SJCRH30 (cell line): ENCODE data around the gene SHCBP1. TPM values are rescaled to one million over a fixed set of nuclear protein-coding genes. Genes with fewer than 3 reads are reported as not detected.

Experiments
- DNase-seq, 2 experiments: peaks; one replicate each; pipeline ENCODE4 v3.0.0-alpha.2; 2015 to 2020
- H3K27ac ChIP-seq: fragments of 250-450 bp; sonication (Bioruptor Pico); 2 replicates; pipeline ENCODE4 v1.5.1; 2020; ENCODE audit warnings: mild to moderate bottlenecking, moderate library complexity
- H3K27me3 ChIP-seq: fragments of 250-450 bp; sonication (Bioruptor Pico); 2 replicates; pipeline ENCODE4 v1.5.1; 2020; ENCODE audit warnings: mild to moderate bottlenecking, moderate library complexity
- H3K36me3 ChIP-seq: fragments of 250-450 bp; sonication (Bioruptor Pico); 2 replicates; pipeline ENCODE4 v1.5.1; 2020; ENCODE audit warnings: mild to moderate bottlenecking, moderate library complexity
- H3K4me1 ChIP-seq: fragments of 250-450 bp; sonication (Bioruptor Pico); 2 replicates; pipeline ENCODE4 v1.5.1; 2020; ENCODE audit warnings: mild to moderate bottlenecking, moderate library complexity
- H3K4me3 ChIP-seq: fragments of 250-450 bp; sonication (Bioruptor Pico); 2 replicates; pipeline ENCODE4 v1.5.1; 2020; ENCODE audit warnings: mild to moderate bottlenecking, moderate library complexity
- H3K9me3 ChIP-seq: fragments of 250-450 bp; sonication (Bioruptor Pico); replicated peaks from 2 replicates; pipeline ENCODE4 v1.5.1; 2020; ENCODE audit warnings: mild to moderate bottlenecking, moderate library complexity
- total RNA-seq: library from RNA; depleted of rRNA; stranded (reverse); fragments of >200 nt; shearing (Covaris generic); gene quantifications from 2 replicates; pipeline ENCODE4 v1.2.3, GENCODE V29; 2014; rRNA removed

SHCBP1 gene, protein sequence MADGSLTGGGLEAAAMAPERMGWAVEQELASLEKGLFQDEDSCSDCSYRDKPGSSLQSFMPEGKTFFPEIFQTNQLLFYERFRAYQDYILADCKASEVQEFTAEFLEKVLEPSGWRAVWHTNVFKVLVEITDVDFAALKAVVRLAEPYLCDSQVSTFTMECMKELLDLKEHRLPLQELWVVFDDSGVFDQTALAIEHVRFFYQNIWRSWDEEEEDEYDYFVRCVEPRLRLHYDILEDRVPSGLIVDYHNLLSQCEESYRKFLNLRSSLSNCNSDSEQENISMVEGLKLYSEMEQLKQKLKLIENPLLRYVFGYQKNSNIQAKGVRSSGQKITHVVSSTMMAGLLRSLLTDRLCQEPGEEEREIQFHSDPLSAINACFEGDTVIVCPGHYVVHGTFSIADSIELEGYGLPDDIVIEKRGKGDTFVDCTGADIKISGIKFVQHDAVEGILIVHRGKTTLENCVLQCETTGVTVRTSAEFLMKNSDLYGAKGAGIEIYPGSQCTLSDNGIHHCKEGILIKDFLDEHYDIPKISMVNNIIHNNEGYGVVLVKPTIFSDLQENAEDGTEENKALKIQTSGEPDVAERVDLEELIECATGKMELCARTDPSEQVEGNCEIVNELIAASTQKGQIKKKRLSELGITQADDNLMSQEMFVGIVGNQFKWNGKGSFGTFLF
- total RNA-seq: 47.0 and 52.1 TPM in 2 replicates

DNA sequence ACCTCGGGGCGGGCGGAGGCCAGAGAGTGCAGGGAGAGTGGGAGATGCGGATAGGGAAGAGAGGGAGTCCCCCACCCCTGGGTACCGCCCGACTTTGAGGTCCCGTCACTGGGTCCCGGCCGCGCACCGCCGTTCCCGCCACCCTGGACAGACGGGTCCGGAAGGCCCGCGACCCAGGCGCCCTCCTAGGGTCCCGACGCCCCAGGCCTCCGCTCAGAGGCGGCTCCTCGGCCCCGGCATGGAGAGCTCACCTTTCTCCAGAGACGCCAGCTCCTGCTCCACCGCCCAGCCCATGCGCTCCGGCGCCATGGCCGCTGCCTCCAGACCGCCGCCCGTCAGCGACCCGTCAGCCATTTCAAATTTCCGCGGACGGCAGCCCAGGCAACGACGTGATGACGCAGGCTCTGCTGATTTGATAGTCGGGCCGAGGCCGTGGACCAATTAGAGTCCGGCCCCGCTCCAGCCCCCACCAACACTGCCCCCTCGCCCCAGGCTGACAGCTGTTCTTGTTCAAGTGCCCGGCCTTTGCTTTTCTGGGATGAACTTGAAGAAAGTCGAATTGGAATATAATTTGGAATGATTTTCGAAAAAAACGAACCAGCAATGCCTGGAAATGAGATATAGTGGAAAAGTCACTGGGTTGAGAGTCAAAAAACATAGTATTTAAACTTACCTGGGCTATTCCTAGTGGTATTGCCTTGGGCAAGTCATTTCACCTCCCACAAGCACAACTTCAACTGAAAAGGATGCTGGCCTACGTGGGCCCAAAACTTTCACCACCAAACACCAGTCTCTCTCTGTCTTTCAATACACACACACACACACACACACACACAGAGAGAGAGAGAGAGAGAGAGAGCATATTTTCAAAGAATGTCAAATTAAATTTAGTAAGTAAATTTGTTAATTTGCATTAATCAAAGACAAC, at the start of gene SHCBP1:
TSS of gene SHCBP1 (minus strand) at position 374 of the 928 bp plus-strand sequence. CDS start at position 354, 20 bp downstream.
- Histone ChIP-seq H3K4me3 (peak within 1 kb of the TSS; percentile 96), H3K9me3 (no peaks in the 10 kb centered on the region), H3K27ac (peak within 1 kb of the TSS; percentile 88), H3K36me3 (peaks cover 28% of the 10 kb centered on the region), H3K27me3 (no peaks in the 10 kb centered on the region), H3K4me1 (peaks cover 11% of the 10 kb centered on the region)
- peak; percentile 96 to 97 for DNase-seq

DNA sequence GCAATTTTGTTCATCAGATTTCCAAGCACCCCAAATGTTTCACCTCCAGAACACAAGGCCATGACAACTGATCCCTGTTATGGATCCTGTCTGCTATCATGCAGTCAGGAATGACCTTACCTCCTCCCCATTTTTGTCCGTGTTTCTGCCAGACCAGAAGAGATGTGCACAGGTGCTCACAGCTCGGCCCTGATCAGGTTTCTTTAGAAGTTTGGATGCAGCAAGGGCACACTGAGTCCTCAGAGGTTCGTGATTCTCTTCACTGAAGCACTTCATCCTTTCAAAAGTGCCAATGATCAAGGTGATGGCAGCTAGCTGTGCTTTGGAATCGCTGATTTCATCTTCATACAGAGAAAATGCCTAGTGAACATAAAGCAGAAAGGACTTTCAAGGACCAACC, 40.9 kb upstream of the SHCBP1 start:
- no peak overlapping the region for H3K27ac ChIP-seq
- no peak for DNase-seq
- peaks cover 50% of the 10 kb centered on the region for H3K36me3 ChIP-seq
- 0 out of 2 replicates have a peak, but pooled peaks cover 7% of the 10 kb centered on the region for H3K4me1 ChIP-seq
- H3K4me3 ChIP-seq: no peak overlapping the region
- H3K27me3 ChIP-seq: no peaks in the 10 kb centered on the region
- no peaks in the 10 kb centered on the region for H3K9me3 ChIP-seq

DNA sequence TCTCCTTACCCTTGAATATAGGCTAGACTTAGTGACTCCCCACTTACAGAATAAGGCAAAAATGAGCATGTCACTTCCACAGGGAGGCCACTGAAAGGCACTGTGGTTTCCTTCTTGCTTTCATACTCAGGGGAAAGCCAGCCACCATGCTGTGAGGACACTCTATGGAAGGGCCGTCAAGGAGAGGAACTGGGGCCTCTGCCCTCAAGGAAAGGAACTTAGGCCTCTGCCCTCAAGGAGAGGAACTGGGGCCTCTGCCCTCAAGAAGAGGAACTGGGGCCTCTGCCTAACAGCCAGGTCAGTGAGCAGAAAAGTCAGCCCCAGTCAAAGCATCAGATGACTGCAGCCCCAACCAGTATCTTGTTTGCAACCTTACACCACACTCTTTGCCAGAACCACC, 37.7 kb upstream of the SHCBP1 start:
- Histone ChIP-seq H3K9me3 (no peaks in the 10 kb centered on the region), H3K27ac (no peak overlapping the region; the same call in 1 of the 2 replicates), H3K36me3 (peaks cover 37% of the 10 kb centered on the region), H3K4me1 (0 out of 2 replicates have a peak, but pooled peaks cover 7% of the 10 kb centered on the region), H3K4me3 (no peak overlapping the region), H3K27me3 (no peaks in the 10 kb centered on the region)
- DNase-seq: no peak

DNA sequence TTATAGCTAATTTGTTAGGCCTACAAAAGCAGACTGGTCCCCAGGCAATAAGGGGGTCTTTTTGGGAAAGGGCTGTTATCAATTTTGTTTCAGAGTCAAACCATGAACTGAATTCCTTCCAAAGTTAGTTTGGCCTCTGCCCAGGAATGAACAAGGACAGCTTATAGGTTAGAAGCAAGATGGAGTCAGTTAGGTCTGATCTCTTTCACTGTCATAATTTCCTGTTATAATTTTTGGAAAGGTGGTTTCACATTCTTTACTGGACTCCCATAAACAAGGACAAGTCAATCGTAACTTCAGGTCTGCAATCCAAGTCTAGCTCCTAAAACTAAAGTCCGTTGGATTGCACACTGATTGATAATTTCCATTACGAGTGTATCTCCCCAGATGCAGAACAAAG, 30.1 kb upstream of the SHCBP1 start:
- H3K4me3 ChIP-seq: no peak overlapping the region
- H3K9me3 ChIP-seq: no peaks in the 10 kb centered on the region
- no peaks in the 10 kb centered on the region for H3K36me3 ChIP-seq
- H3K4me1 ChIP-seq: peaks cover 26% of the 10 kb centered on the region
- peak overlapping the region; percentile 99 for H3K27ac ChIP-seq
- H3K27me3 ChIP-seq: no peaks in the 10 kb centered on the region
- DNase-seq: no peak

DNA sequence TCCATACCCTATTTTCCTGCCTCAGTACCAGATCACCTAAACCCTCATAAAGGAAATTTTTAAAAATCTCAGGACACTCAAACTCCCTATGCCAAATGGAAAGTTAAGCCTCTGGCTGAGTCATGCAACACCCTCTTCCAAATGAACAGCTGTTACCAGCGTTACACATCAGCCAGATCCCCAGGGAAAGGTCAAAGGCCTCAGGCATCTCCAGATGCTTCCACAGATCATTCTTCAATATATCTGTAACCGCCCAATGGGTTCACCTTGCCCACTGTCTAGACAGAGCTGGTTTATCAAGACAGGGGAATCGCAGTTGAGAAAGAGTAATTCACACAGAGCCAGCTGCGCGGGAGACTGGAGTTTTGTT, 29.1 kb upstream of the SHCBP1 start:
- Histone ChIP-seq H3K4me1 (peaks cover 26% of the 10 kb centered on the region), H3K9me3 (no peaks in the 10 kb centered on the region), H3K4me3 (peak overlapping the region; percentile 51), H3K27me3 (no peaks in the 10 kb centered on the region), H3K27ac (peak overlapping the region; percentile 99), H3K36me3 (no peaks in the 10 kb centered on the region)
- peak; percentile 96 to 97 for DNase-seq

DNA sequence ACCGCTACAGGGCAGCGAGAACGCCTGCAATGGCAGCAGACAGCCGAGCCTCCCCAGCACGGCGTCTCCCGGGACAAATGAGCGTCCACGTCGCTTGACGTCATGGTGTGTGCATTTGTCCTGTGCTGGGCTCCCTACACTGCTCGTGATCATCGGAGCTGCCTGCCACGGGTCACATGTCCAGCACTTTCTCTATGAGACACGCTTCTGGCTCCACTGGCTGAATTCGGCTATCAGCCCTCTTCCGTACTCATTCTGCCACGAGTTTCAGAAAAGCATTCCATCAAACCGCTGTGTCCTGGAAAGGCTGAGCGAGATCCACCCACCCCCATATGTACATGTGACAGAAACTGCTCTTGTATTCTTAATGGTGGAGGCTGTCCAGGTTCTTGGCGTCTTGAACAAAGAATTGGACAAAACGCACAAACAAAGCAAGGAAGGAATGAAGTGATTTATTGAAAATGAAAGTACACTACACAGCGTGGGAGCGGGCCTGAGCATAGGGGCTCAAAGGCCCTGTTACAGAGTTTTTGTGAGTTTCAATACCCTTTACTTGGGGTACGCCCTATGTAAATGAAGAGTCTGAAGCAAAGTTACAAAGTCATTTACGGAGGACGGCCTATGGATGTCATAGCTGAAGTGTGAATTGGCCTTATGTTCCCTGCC, 28.5 kb upstream of the SHCBP1 start:
- DNase-seq: peak; percentile 75 to 81
- H3K27me3 ChIP-seq: no peaks in the 10 kb centered on the region
- no peaks in the 10 kb centered on the region for H3K36me3 ChIP-seq
- H3K4me3 ChIP-seq: peak overlapping the region; percentile 51
- peaks cover 26% of the 10 kb centered on the region for H3K4me1 ChIP-seq
- H3K9me3 ChIP-seq: 0 out of 2 replicates have a peak, but pooled peaks cover 2% of the 10 kb centered on the region
- peak overlapping the region; percentile 99 for H3K27ac ChIP-seq

DNA sequence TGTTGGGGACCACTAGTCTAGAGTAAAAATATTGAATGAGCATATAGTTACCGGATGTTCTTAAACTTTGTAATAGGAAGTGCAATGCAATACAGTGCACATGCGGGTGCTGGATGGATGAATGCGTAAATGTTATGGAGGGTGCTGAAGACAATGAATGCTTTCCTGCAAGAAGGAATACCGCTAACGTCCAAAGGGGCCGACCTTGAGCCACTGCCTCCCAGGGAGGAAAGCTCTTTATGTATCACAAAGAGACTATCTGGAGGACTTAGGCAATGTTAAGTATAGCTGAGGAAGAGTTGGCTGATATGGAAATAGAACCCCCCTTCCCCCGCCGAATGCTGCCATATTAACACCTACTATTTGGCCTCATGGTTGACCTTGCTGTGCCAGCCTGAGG, 27.5 kb upstream of the SHCBP1 start:
- Histone ChIP-seq H3K36me3 (no peaks in the 10 kb centered on the region), H3K4me1 (peaks cover 26% of the 10 kb centered on the region), H3K4me3 (no peak overlapping the region), H3K9me3 (peaks cover 8% of the 10 kb centered on the region), H3K27ac (peak overlapping the region; percentile 99; the same call in 1 of the 2 replicates), H3K27me3 (no peaks in the 10 kb centered on the region)
- DNase-seq: no peak

DNA sequence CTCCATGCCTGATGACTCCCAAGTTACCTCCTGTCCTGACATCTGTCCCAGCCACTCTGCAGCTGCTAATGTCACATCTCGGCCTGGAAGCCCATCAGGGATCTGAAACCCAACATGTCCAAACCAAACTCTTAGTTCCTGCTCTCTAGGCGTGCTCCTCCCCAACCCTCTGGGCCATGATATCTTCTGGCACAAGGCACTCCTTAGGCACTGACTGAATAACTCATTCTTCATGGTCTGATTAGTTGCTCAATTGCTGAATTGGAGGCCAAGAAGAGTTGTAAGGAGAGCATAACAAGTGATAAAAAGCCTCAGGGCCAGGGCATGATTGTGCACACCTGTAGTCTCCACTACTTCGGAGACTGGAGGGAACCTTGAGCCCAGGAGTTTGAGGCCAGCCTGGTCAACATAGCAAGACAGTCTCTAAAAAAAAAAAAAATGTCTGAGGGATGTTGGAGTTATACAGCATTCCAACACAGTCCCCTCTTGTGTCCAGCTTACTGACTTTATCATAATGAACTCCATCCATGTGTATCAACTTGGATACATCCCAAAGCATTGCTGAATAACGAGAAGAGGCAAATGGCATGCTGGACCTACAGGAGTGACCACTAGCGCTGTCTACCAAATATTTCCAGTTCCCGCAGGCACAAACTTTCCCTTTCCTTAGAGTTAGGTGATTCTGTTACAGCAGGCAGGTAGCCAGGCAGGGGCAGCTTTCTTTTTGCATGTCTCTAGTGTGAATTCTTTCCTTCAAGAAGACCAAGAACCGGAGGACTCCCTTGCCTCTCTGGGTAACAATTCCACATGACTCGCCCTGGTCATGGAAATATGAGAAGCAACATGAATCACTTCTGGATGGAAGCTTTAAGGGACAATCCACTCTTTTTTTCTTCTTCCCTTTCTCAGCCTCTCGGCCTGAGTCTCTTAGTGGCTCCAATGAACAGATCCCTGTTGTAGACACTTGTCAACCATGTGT, 18.1 kb upstream of the SHCBP1 start:
- DNase-seq: peak in 1 of 2 experiments; percentile 36
- Histone ChIP-seq H3K4me3 (no peak overlapping the region), H3K27me3 (no peaks in the 10 kb centered on the region), H3K36me3 (no peaks in the 10 kb centered on the region), H3K9me3 (peaks cover 8% of the 10 kb centered on the region), H3K4me1 (no peaks in the 10 kb centered on the region; the same call in 1 of the 2 replicates), H3K27ac (no peak overlapping the region)

DNA sequence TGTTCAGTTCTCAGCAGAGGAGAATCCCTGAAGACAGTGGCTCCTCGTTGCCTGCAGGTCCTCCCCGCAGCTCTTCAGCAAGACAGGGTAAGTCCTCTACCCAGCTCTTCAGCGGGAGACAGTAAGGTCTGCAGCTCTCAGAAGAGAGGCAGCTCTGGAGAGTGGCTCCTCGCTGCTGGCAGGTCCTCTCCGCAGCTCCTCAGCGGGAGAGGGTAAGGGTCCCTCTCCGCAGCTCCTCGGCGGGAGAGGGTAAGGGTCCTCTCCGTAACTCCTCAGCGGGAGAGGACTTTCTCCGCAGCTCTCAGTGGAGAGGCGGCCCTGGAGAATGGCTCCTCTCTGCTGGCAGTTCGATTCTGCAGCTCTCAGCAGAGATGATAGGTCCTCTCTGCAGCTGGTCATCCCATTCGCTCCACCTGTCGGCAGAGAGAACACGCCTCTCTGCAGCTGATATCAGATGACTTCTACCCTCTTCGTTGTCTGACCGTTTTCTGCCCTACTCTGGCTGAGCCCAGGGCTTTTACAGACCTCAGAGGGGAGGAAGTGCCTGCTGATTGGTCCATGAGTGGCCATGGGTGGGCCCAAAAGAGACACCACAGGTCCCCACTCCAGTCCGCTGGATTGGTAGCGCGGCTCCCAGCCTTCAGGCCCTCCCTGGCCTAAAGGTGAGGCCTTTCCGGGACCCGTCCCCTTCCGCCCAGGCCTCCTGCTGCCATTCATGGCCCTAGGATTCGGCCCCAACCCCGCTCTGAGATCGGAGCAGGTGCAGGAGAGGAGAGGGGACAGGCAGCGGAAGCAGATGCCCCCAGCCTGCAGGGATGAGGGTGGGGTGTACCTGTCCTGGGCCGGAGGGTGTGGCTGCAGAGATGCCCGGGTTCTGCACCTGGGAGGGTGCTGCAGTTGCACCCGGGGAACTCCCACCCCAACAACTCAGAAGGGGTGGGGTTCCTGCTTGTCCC, 11.9 kb upstream of the SHCBP1 start:
- Histone ChIP-seq H3K4me3 (peak overlapping the region; percentile 26), H3K27ac (no peak overlapping the region), H3K9me3 (no peaks in the 10 kb centered on the region), H3K27me3 (no peaks in the 10 kb centered on the region), H3K36me3 (no peaks in the 10 kb centered on the region), H3K4me1 (0 out of 2 replicates have a peak, but pooled peaks cover 9% of the 10 kb centered on the region)
- peak; percentile 45 to 73 for DNase-seq

DNA sequence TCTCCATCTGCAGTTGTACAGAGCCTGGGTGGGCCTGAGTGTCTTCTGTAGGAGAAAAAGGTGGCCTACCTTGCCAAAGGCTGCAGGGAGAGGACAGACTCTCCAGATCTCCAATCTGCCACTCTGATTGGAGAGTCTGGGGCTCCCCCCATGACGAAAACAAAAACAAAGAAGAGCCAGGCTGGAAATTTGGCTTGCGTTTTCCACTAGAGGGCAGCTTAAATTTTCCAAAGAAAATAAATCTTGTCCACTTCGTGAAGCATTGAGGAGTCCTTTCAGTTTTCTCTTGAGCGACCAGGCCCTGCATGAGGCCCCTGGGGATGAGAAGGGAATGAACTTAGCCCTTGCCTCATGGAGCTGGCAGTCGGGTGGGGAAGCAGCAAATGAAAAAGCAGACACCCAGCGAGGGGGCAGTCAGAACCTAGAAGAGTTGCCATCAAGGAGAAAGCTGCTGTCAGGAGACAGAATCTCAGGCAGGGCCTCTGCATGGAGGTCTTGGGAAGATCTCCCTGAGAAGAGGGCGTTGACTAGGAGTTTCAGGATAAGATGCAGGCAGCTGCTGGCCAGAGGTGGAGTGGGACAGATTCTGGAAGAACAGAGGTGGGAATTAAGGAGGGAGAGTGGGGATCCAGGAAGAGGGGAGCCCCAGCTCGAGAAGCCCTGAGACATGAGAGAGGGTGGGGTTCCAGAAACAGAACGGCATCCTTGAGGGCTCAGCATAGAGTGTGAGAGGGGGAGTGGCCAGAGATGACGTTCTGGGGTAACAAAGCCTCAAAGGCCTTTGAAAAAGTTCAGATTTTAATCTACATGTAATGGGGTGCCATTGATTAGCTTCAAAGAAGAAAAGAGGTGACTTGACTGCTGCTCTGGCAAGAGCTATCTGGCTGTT, 8.4 kb upstream of the SHCBP1 start:
- no peaks in the 10 kb centered on the region for H3K27me3 ChIP-seq
- H3K9me3 ChIP-seq: no peaks in the 10 kb centered on the region
- peak overlapping the region; percentile 25 for H3K4me3 ChIP-seq
- H3K27ac ChIP-seq: no peak overlapping the region
- peak; percentile 26 to 68 for DNase-seq
- 0 out of 2 replicates have a peak, but pooled peaks cover 9% of the 10 kb centered on the region for H3K4me1 ChIP-seq
- H3K36me3 ChIP-seq: no peaks in the 10 kb centered on the region

DNA sequence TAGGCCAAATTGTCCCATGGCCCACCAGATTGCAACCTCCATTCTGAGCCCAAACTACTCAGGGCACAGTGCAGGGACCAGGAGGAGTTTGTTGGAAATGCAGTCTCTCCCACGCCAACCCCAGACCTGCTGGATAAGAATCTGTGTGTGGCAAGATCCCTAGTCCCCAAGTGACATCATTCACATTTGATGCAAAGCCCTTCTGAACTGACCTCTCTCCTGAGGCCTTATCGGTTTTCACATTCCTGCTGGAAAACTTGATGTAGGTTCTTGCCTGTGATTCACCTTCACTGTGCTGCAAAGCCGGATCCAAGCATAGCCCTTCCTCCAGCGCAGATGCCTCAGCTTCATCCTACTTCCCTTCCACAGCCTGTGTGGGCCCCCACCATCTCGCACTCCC, 6.6 kb upstream of the SHCBP1 start:
- H3K27me3 ChIP-seq: no peaks in the 10 kb centered on the region
- 0 out of 2 replicates have a peak, but pooled peaks cover 3% of the 10 kb centered on the region for H3K4me1 ChIP-seq
- H3K27ac ChIP-seq: no peak overlapping the region
- H3K9me3 ChIP-seq: no peaks in the 10 kb centered on the region
- DNase-seq: no peak
- H3K4me3 ChIP-seq: no peak overlapping the region
- H3K36me3 ChIP-seq: no peaks in the 10 kb centered on the region
